DND-41 (cell line): ENCODE results near the gene NNMT.

ENCODE experiments used
- ATAC-seq: fragments of 200-7000 bp; cut with Tn5 transposase; 3 replicates; pipeline ENCODE4 v1.9.1; 2021; ENCODE audit warnings: low read depth; ENCODE audit not compliant: insufficient read depth
- DNase-seq: peaks from one replicate; pipeline ENCODE4 v3.0.0-alpha.2; 2020
- H2AFZ ChIP-seq: 2 replicates; pipeline ENCODE4 v1.6.0; 2012; ENCODE audit warnings: low read depth, low read length
- H3K27ac ChIP-seq: 2 replicates; pipeline ENCODE4 v1.5.1; 2012; ENCODE audit warnings: low read length, inconsistent platforms
- H3K27me3 ChIP-seq: fragments of 200-600 bp; sonication (generic); 2 replicates; pipeline ENCODE4 v1.6.0; 2012; ENCODE audit warnings: low read length, mild to moderate bottlenecking, inconsistent platforms; ENCODE audit not compliant: insufficient read depth, poor library complexity
- H3K36me3 ChIP-seq: 2 replicates; pipeline ENCODE4 v1.5.1; 2012; ENCODE audit warnings: low read length, inconsistent platforms; ENCODE audit not compliant: insufficient read depth
- H3K4me1 ChIP-seq: 2 replicates; pipeline ENCODE4 v1.5.1; 2012; ENCODE audit warnings: mild to moderate bottlenecking, low read length; ENCODE audit not compliant: insufficient read depth
- H3K4me2 ChIP-seq: 2 replicates; pipeline ENCODE4 v1.6.0; 2012; ENCODE audit warnings: mild to moderate bottlenecking, moderate library complexity, low read length, inconsistent platforms; ENCODE audit not compliant: insufficient read depth
- H3K4me3 ChIP-seq, 2 experiments: fragments of 200-600 bp in 1 of 2; shearing (Covaris generic) in 1 of 2; 2 replicates each; pipeline ENCODE4 v1.5.1; 2012 to 2016; ENCODE audit warnings: inconsistent platforms in 2 of 2, low read length in 2 of 2, mild to moderate bottlenecking in 2 of 2, low read depth in 1 of 2, moderate library complexity in 1 of 2
- H3K79me2 ChIP-seq: 2 replicates; pipeline ENCODE4 v1.6.0; 2012; ENCODE audit warnings: low read length, inconsistent platforms; ENCODE audit not compliant: insufficient read depth
- H3K9ac ChIP-seq: 2 replicates; pipeline ENCODE4 v1.6.0; 2012; ENCODE audit warnings: low read depth, mild to moderate bottlenecking, inconsistent platforms, low read length, moderate library complexity
- H3K9me3 ChIP-seq: 2 replicates; pipeline ENCODE4 v1.5.1; 2012; ENCODE audit warnings: low read length, moderate library complexity, mild to moderate bottlenecking, inconsistent platforms; ENCODE audit not compliant: insufficient read depth, severe bottlenecking
- H4K20me1 ChIP-seq: 2 replicates; pipeline ENCODE4 v1.6.0; 2012; ENCODE audit warnings: low read length; ENCODE audit not compliant: insufficient read depth
- CTCF ChIP-seq: IDR thresholded peaks from 2 replicates; pipeline ENCODE4 v1.5.1; 2012; ENCODE audit warnings: borderline replicate concordance, low read length, moderate library complexity, mild to moderate bottlenecking; ENCODE audit not compliant: poor library complexity, severe bottlenecking; ENCODE audit errors: extremely low read depth
- EZH2 ChIP-seq: IDR thresholded peaks from 3 replicates; pipeline ENCODE4 v1.6.1; 2012; ENCODE audit warnings: borderline replicate concordance, low read depth, mild to moderate bottlenecking, moderate library complexity, low read length, inconsistent platforms; ENCODE audit not compliant: severe bottlenecking

Gene NNMT

DNA sequence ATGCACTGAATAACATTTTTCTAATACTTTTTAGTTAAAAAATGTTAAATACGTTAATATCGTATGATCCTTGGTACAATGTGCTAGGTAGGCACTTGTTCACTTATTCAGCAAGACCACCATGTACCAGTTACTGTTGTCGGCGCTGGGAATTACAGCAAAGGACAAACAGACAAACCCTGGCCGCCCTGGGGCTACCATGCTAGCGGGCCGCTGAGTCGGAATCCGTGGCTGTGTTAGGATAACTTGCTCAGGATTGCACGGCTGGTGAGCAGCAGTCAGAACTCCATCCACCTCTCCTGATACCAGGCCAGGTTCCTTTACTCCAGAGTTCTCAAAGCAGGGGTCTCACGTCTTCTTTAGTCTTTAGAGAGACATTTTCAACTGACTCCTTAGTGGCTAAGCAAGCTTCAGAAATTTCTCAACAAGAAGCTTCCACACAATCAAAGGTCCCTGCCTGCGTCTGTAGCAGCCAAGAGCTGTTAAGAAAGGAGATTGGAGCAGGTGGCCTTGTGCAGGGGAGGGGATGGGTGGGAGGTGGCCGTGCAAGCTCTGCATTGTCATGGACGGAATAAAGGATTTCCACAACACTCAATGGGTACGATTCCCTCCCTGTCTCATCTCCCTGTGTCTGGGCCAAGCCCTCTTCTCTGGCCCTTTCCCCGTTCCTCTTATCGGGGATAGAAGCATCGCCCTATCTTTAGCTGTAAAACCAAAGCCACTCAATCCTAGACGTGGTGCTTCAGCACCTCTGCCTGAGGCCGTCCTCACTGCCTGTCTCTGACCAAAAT, 39.8 kb upstream of the NNMT start:
- Histone ChIP-seq H3K36me3 (no peaks in the 10 kb centered on the region), H3K4me2 (no peak overlapping the region), H3K4me3 (no peak overlapping the region), H3K9ac (no peak overlapping the region), H3K27ac (no peak overlapping the region), H3K79me2 (no peaks in the 10 kb centered on the region), H3K4me1 (no peaks in the 10 kb centered on the region), H3K9me3 (no peaks in the 10 kb centered on the region), H4K20me1 (peaks cover 10% of the 10 kb centered on the region; the same call in 1 of the 2 replicates), H2AFZ (no peak overlapping the region), H3K27me3 (no peaks in the 10 kb centered on the region)
- TF ChIP-seq CTCF (no peak), EZH2 (no peak)
- ATAC-seq, result no peak
- DNase-seq, result no peak

- no peak overlapping the region for H3K9ac ChIP-seq
- no peak for ATAC-seq
- TF ChIP-seq EZH2, result no peak
These were observed 39.3 kb upstream of the NNMT start for GRCh38 chr11:114256967-114257286.

GRCh38 chr11:114257621-114258558, 38.3 kb upstream of the NNMT start:
- Histone ChIP-seq H4K20me1 (peaks cover 12% of the 10 kb centered on the region; the same call in 1 of the 2 replicates), H3K4me3 (no peak overlapping the region), H3K4me2 (no peak overlapping the region), H3K4me1 (no peaks in the 10 kb centered on the region), H3K27ac (no peak overlapping the region), H3K9ac (no peak overlapping the region), H3K36me3 (no peaks in the 10 kb centered on the region), H3K9me3 (no peaks in the 10 kb centered on the region), H3K27me3 (no peaks in the 10 kb centered on the region), H3K79me2 (no peaks in the 10 kb centered on the region), H2AFZ (no peak overlapping the region)
- ATAC-seq (no peak), DNase-seq (no peak)
- TF ChIP-seq CTCF (no peak), EZH2 (no peak)

More at GRCh38 chr11:114256967-114257286, 39.3 kb upstream of the NNMT start:
- Histone ChIP-seq H2AFZ (no peak overlapping the region), H3K9me3 (no peaks in the 10 kb centered on the region), H3K4me3 (no peak overlapping the region), H4K20me1 (peaks cover 10% of the 10 kb centered on the region; the same call in 1 of the 2 replicates), H3K27ac (no peak overlapping the region), H3K36me3 (no peaks in the 10 kb centered on the region), H3K27me3 (no peaks in the 10 kb centered on the region), H3K4me1 (no peaks in the 10 kb centered on the region), H3K4me2 (no peak overlapping the region), H3K79me2 (no peaks in the 10 kb centered on the region)
- DNase-seq, result no peak

GRCh38 chr11:114258696-114259095, 37.5 kb upstream of the NNMT start:
- H3K9ac ChIP-seq, result no peak overlapping the region
- ATAC-seq (no peak), DNase-seq (no peak)
- no peaks in the 10 kb centered on the region for H3K9me3 ChIP-seq
- peaks cover 5% of the 10 kb centered on the region for H3K27me3 ChIP-seq
- H4K20me1 ChIP-seq, result peaks cover 12% of the 10 kb centered on the region; the same call in 1 of the 2 replicates
- H3K27ac ChIP-seq, result no peak overlapping the region
- no peaks in the 10 kb centered on the region for H3K36me3 ChIP-seq
- no peak for TF ChIP-seq EZH2
- no peak for TF ChIP-seq CTCF
- H3K79me2 ChIP-seq, result no peaks in the 10 kb centered on the region
- H3K4me3 ChIP-seq, result no peak overlapping the region
- H3K4me2 ChIP-seq, result no peak overlapping the region
- H3K4me1 ChIP-seq, result no peaks in the 10 kb centered on the region
- H2AFZ ChIP-seq, result no peak overlapping the region
